ENCODE data around the gene KIAA0825.

KIAA0825 gene

DNA sequence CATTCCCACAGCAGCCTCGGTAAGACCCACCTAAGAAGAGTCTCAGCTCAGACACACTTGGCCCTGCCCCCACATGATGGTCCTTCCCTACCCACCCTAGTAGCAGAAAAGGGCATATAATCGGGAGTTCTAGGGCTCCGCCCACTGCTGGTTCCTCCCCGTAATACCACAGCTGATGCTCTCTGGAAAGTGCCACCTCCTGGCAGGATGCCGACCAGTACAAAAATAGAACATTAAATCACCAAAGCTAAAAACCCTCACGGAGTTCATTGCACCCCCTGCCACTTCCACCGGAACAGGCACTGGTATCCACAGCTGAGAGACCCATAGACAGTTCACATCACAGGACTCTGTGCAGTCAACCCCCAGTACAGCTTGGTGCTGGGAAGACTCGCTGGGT is 271.3 kb downstream of the KIAA0825 start:
- DNase-seq (ENCODE audit: extremely low read depth, low read depth), result no peak
- TF ChIP-seq CTCF (IDR thresholded peaks at IDR 0.05; ENCODE audit: low read depth, low read length), result no peak

DNA sequence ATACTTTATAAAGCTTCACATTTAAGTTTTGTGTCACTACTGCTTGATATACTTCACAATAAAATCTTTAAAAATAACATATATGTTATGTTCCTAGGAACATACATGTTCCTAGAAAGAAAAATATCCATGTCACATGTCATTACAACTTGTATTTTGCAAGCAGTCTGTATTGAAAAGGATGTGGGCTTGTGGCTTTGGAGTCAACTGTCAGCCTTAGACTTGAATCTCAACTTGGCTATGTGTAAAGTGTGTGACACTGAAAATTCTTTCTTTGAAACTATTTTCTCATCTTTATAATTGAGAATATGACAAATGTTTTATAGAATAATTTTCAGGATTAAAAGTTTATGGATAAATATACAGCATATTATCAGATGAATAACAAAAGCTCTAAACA is 273.1 kb downstream of the KIAA0825 start:
- no peak for DNase-seq (ENCODE audit: extremely low read depth, low read depth)
- no peak for TF ChIP-seq CTCF (IDR thresholded peaks at IDR 0.05; ENCODE audit: low read depth, low read length)

- no peak for TF ChIP-seq CTCF (IDR thresholded peaks at IDR 0.05; ENCODE audit: low read depth, low read length)
- no peak for DNase-seq (ENCODE audit: extremely low read depth, low read depth)
These were observed 280.8 kb downstream of the KIAA0825 start for GRCh38 chr5:94337617-94338016.

- no peak for TF ChIP-seq CTCF (IDR thresholded peaks at IDR 0.05; ENCODE audit: low read depth, low read length)
These were observed 282.5 kb downstream of the KIAA0825 start for GRCh38 chr5:94335936-94336335.

DNA sequence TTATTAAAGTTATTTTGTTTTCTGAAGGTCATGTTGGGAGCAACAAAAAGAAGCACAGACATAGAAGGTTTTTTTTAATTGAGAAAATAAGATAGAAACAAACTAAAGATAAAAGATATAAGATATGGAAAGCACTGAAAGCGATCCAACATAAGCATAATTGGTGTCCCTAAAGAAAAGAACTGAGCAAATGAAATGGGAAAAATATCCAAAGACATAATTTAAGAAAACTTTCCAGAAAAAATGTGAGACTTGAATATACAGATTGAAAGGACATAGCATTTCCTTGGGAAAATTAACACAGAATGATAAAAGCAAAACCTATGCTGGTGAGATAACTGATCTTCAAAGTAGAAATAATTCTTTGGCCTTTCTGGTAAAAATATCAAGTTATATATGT is 289.3 kb downstream of the KIAA0825 start:
- no peak for DNase-seq (ENCODE audit: extremely low read depth, low read depth)
- TF ChIP-seq CTCF (IDR thresholded peaks at IDR 0.05; ENCODE audit: low read depth, low read length), result no peak

More at GRCh38 chr5:94335936-94336335, 282.5 kb downstream of the KIAA0825 start:
- DNase-seq (ENCODE audit: extremely low read depth, low read depth), result no peak

GRCh38 chr5:94326586-94326985 is 291.8 kb downstream of the KIAA0825 start:
- no peak for TF ChIP-seq CTCF (IDR thresholded peaks at IDR 0.05; ENCODE audit: low read depth, low read length)
- DNase-seq (ENCODE audit: extremely low read depth, low read depth), result no peak

DNA sequence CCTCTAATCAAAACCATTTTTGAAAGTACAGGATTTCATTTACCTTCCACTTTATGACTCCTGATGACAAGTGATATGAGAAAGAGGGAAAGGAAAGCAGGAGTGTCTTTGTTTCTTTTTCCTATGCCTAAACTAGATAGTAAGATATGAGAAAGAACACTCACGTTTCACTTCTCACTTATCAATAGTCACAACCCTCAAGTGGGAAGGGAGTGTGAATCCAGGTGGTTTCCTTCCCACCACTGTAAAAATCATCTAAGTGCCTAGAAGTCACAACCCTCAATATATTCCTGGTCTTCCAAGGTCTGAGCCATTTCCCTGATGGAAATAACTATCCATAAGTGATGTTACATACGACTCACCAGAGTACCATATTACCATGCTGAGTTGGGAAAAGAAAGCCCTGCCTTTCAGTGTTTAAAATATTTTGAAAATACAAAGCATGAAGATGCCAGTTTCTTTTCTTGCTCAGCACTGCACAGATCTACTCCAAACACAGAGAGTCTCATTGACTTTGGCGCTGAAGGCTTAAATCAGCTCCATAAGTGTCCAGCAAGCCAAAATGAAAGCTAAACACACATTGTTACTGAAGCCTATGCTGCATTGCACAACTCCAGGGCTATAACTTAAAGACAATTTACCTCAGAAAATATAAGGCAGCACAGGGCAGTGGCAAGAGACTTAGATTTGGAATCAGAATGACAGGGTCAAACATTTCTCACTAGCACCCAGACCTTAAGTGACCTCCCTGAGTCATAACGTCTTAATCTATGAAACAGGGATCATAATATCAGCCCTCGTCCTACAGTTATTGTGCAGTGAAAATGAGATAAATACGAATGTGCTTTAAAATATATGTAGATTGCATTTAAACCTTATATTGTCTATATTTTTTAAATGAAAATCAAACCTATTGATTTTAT is 301.2 kb downstream of the KIAA0825 start:
- no peak for DNase-seq (ENCODE audit: extremely low read depth, low read depth)

More for the DNA sequence above, 301.2 kb downstream of the KIAA0825 start:
- TF ChIP-seq CTCF (IDR thresholded peaks at IDR 0.05; ENCODE audit: low read depth, low read length), result no peak
